ENCODE data around the gene THSD7B.

Gene THSD7B

DNA sequence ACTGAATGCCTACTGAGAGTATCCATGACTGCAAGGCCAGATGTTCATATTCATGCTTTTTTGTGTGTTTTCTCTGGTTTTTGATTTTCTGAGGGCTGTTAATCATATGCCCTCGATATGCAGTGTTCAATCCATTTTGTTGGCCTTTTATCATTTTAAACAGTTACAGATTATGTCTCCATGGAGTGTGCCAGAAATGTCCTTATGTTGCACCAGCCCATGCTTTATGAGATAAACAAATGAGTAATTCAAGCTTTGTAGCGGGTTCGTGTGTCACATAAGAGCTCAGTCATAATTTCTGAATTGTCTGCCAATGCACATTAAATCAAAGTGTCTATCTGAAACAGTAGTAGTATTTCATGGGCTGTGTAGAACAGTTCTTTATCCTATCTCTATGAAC lies 583.0 kb downstream of the THSD7B start:
- no peak overlapping the region for H3K27ac ChIP-seq
- no peak for TF ChIP-seq CTCF (conservative IDR thresholded peaks at IDR 0.05)

- TF ChIP-seq CTCF (conservative IDR thresholded peaks at IDR 0.05): no peak
- no peak overlapping the region for H3K27ac ChIP-seq
Measured at GRCh38 chr2:137357634-137358033, 592.3 kb downstream of the THSD7B start.

- H3K27ac ChIP-seq: no peak overlapping the region
- no peak for TF ChIP-seq CTCF (conservative IDR thresholded peaks at IDR 0.05)
Measured at GRCh38 chr2:137367361-137367760, 602.0 kb downstream of the THSD7B start.

DNA sequence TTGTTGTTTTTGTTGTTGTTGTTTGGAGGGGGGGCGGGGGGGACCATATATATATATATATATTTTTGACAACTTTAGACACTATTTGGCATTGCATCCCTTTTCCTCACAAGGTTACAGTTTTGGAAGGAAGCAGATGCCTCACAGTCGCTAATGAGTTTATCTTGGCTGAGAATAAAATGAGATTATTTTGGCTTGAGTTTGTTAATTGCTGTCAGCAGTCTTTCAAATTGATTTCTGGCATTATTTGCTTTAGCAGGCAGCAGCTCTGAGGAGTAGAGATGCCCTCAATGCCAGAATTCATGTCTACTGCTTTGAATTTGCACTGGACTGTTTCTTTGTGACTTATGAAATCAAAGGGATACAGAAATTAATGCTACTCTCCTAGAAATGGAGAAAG lies 603.8 kb downstream of the THSD7B start:
- no peak overlapping the region for H3K27ac ChIP-seq
- no peak for TF ChIP-seq CTCF (conservative IDR thresholded peaks at IDR 0.05)

DNA sequence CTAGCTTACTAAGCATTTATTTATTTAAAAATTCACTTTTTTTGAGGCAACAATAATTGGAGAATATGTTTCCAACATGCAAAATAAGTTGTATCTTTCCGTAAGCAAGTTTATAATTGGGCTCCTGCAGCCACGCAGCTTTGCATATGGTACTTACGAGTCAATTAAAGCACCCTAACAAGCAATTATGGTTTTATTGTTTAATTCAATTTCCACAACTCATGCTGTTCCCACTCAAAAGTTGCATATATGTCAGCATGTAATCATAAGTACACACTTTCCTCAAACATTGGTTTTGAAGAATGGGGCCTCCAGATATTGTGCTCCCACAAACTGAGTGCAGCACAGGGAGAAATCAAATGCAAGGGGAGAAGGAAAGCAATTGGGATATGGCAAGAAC lies 613.8 kb downstream of the THSD7B start:
- no peak for TF ChIP-seq CTCF (conservative IDR thresholded peaks at IDR 0.05)
- H3K27ac ChIP-seq: no peak overlapping the region

GRCh38 chr2:137380610-137381009 lies 615.3 kb downstream of the THSD7B start:
- no peak for TF ChIP-seq CTCF (conservative IDR thresholded peaks at IDR 0.05)
- no peak overlapping the region for H3K27ac ChIP-seq

- no peak for TF ChIP-seq CTCF (conservative IDR thresholded peaks at IDR 0.05)
- H3K27ac ChIP-seq: no peak overlapping the region
Measured at GRCh38 chr2:137381731-137382130, 616.4 kb downstream of the THSD7B start.

DNA sequence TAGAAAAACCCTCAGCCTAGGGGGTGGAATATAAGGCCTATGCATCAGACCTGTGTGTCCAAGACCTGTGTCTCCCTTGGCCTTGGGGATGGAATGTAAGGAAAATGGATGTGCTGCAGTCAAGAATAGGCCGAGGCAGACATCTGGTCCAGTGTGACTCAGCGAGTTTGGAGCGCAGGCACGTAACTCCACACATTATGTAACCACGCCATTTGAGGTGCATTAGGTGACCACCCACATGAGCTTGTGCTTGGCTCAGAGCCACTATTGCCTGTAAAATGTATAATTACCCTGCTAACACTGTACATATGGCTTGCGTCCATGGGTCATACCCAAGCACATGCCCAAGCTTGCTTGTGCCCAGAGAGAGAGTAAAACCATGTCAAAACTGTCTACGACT lies 618.0 kb downstream of the THSD7B start:
- no peak overlapping the region for H3K27ac ChIP-seq
- TF ChIP-seq CTCF (conservative IDR thresholded peaks at IDR 0.05): no peak
